ENCODE results near the gene PCDHGA5.

GRCh38 chr5:141402553-141403243 is 38.7 kb downstream of the PCDHGA5 start, which contains the start of gene PCDHGA9:
- TF ChIP-seq, protein P1, sequence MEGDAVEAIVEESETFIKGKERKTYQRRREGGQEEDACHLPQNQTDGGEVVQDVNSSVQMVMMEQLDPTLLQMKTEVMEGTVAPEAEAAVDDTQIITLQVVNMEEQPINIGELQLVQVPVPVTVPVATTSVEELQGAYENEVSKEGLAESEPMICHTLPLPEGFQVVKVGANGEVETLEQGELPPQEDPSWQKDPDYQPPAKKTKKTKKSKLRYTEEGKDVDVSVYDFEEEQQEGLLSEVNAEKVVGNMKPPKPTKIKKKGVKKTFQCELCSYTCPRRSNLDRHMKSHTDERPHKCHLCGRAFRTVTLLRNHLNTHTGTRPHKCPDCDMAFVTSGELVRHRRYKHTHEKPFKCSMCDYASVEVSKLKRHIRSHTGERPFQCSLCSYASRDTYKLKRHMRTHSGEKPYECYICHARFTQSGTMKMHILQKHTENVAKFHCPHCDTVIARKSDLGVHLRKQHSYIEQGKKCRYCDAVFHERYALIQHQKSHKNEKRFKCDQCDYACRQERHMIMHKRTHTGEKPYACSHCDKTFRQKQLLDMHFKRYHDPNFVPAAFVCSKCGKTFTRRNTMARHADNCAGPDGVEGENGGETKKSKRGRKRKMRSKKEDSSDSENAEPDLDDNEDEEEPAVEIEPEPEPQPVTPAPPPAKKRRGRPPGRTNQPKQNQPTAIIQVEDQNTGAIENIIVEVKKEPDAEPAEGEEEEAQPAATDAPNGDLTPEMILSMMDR (IDR thresholded peaks at IDR 0.05): peak in 3 of 5 experiments; percentile 12 to 19 (median 19)
- no peak for TF ChIP-seq POLR2A (IDR thresholded peaks at IDR 0.05)

Measured in transverse colon (tissue), 3 donors.